Measurements from ENCODE around the gene PCGF1. TPM values are rescaled to one million over a fixed set of nuclear protein-coding genes. Genes with fewer than 3 reads are reported as not detected.

PCGF1 gene
- total and polyA plus RNA-seq, 2 of the 13 experiments (the other 11 are each of a cell fraction or from before 2014, with no cell fraction given): 20.4 to 22.6 TPM

- TF ChIP-seq ZNF280D (CRISPR knock-in tag; IDR thresholded peaks at IDR 0.05): no peak
- no peak for TF ChIP-seq ZBTB7B (CRISPR knock-in tag; IDR thresholded peaks at IDR 0.05)
- TF ChIP-seq HIVEP1 (CRISPR knock-in tag; IDR thresholded peaks at IDR 0.05): no peak
- 0 out of 2 replicates have a peak, but pooled peaks have one; percentile 1 for TF ChIP-seq TMF1 (CRISPR knock-in tag; IDR thresholded peaks at IDR 0.05; ENCODE audit: low read depth)
- peak; percentile 81; the same call in 1 of the 2 replicates for TF ChIP-seq ZNF331 (CRISPR knock-in tag; IDR thresholded peaks at IDR 0.05)
- TF ChIP-seq ESRRA (CRISPR knock-in tag; IDR thresholded peaks at IDR 0.05; ENCODE audit: low read depth): peak; percentile 85; the same call in 1 of the 2 replicates
- no peak; the same call in 1 of the 2 replicates for TF ChIP-seq ONECUT2 (CRISPR knock-in tag; IDR thresholded peaks at IDR 0.05)
- no peak for TF ChIP-seq NFE2 (CRISPR knock-in tag; IDR thresholded peaks at IDR 0.05)
- 0 out of 2 replicates have a peak, but pooled peaks have one; percentile 21 for TF ChIP-seq BCL3 (CRISPR knock-in tag; IDR thresholded peaks at IDR 0.05)
- no peak; the same call in 1 of the 2 replicates for TF ChIP-seq IRF2 (CRISPR knock-in tag; IDR thresholded peaks at IDR 0.05)
- TF ChIP-seq ZSCAN31 (CRISPR knock-in tag; IDR thresholded peaks at IDR 0.05; ENCODE audit: low read depth): no peak
- TF ChIP-seq, protein P1, sequence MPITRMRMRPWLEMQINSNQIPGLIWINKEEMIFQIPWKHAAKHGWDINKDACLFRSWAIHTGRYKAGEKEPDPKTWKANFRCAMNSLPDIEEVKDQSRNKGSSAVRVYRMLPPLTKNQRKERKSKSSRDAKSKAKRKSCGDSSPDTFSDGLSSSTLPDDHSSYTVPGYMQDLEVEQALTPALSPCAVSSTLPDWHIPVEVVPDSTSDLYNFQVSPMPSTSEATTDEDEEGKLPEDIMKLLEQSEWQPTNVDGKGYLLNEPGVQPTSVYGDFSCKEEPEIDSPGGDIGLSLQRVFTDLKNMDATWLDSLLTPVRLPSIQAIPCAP (CRISPR knock-in tag; IDR thresholded peaks at IDR 0.05; ENCODE audit: low read depth): no peak
- no peak for TF ChIP-seq FOXP4 (CRISPR knock-in tag; IDR thresholded peaks at IDR 0.05)
- TF ChIP-seq ZBTB49 (CRISPR knock-in tag; IDR thresholded peaks at IDR 0.05; ENCODE audit: borderline replicate concordance): peak; percentile 65; the same call in 1 of the 2 replicates
- TF ChIP-seq STAT5B (CRISPR knock-in tag; IDR thresholded peaks at IDR 0.05): no peak; the same call in 1 of the 2 replicates
- TF ChIP-seq SNAI1 (CRISPR knock-in tag; IDR thresholded peaks at IDR 0.05; ENCODE audit: borderline replicate concordance): no peak
- TF ChIP-seq, protein P2, sequence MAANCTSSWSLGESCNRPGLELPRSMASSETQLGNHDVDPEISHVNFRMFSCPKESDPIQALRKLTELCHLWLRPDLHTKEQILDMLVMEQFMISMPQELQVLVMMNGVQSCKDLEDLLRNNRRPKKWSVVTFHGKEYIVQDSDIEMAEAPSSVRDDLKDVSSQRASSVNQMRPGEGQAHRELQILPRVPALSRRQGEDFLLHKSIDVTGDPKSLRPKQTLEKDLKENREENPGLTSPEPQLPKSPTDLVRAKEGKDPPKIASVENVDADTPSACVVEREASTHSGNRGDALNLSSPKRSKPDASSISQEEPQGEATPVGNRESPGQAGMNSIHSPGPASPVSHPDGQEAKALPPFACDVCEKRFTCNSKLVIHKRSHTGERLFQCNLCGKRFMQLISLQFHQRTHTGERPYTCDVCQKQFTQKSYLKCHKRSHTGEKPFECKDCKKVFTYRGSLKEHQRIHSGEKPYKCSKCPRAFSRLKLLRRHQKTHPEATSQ (CRISPR knock-in tag; IDR thresholded peaks at IDR 0.05; ENCODE audit: borderline replicate concordance): no peak
Observed at GRCh38 chr2:74502147-74502719, 5.3 kb downstream of the PCGF1 start (continued).
